K562 (cell line): ENCODE data around the gene VPS45. TPM values are rescaled to one million over a fixed set of nuclear protein-coding genes. Genes with fewer than 3 reads are reported as not detected.

Experiments
- ATAC-seq: fragments of 200-7000 bp; cut with Tn5 transposase; 3 replicates; pipeline ENCODE4 v1.9.1; 2020; ENCODE audit warnings: moderate library complexity
- BruUV-seq: library from RNA; stranded (reverse); fragments of 400-500 nt; replicated peaks from 2 replicates; lab custom pipeline; 2021; lab: Mats Ljungman, UMichigan
- CTCF ChIA-PET: fragments of 300-600 bp; formaldehyde crosslinking; extraction: SDS; loops from one replicate; lab custom pipeline; 2021; ENCODE audit warnings: low intra/inter-chr PET ratio; lab: Yijun Ruan, JAX
- POLR2A ChIA-PET: fragments of 300-600, 350-650 bp; sonication (Branson Sonifier 250); formaldehyde crosslinking; extraction: SDS; loops from one replicate; lab custom pipeline; 2021; ENCODE audit warnings: antibody characterized with exemption, inconsistent platforms; lab: Yijun Ruan, JAX
- DNase-seq, 4 experiments: peaks; one replicate each; pipeline versions ENCODE4 v3.0.0 to v3.0.0-alpha.2; 2011 to 2018; ENCODE audit warnings: low spot score in 3 of 4, mixed read lengths in 3 of 4; ENCODE audit errors: extremely low read depth in 1 of 4
- FAIRE-seq: peaks from 2 replicates; lab custom pipeline; 2011; peaks lifted over from hg19 to GRCh38; lab: Jason Lieb, UNC
- H2AFZ ChIP-seq: 2 replicates; pipeline ENCODE4 v1.6.0; 2011; ENCODE audit warnings: low read depth, low read length, control low read depth, inconsistent platforms
- H3K27ac ChIP-seq: fragments of 200-600 bp; 3 replicates; pipeline ENCODE4 v1.8.0; 2011; ENCODE audit warnings: low read depth, mild to moderate bottlenecking, control low read depth, inconsistent platforms, low read length, moderate library complexity, mixed read lengths; ENCODE audit errors: extremely low read depth
- H3K27me3 ChIP-seq, 2 experiments: fragments of 300-600 bp in 1 of 2; 2 replicates in 1 of 2; 3 replicates in 1 of 2; pipeline versions ENCODE4 v1.6.0 to v1.8.0; 2011; ENCODE audit warnings: inconsistent platforms in 2 of 2, low read length in 2 of 2, mild to moderate bottlenecking in 1 of 2, mixed read lengths in 1 of 2, moderate library complexity in 1 of 2; ENCODE audit not compliant: control insufficient read depth in 2 of 2, insufficient read depth in 2 of 2
- H3K36me3 ChIP-seq: fragments of 300-600 bp; 3 replicates; pipeline ENCODE4 v1.8.0; 2011; ENCODE audit warnings: mild to moderate bottlenecking, low read length, inconsistent platforms; ENCODE audit not compliant: control insufficient read depth, insufficient read depth
- H3K4me1 ChIP-seq, 2 experiments: fragments of 200-600 bp in 1 of 2; replicated peaks in 1 of 2; 2 replicates in 1 of 2; 3 replicates in 1 of 2; pipeline versions ENCODE4 v1.5.1 to v1.8.0; 2011; ENCODE audit warnings: inconsistent platforms in 2 of 2, low read length in 2 of 2, mild to moderate bottlenecking in 1 of 2, mixed read lengths in 1 of 2, moderate library complexity in 1 of 2; ENCODE audit not compliant: control insufficient read depth in 2 of 2, insufficient read depth in 2 of 2
- H3K4me2 ChIP-seq: 2 replicates; pipeline ENCODE4 v1.6.1; 2011; ENCODE audit warnings: low read length, control low read depth, inconsistent platforms, mixed read lengths; ENCODE audit not compliant: insufficient read depth
- H3K4me3 ChIP-seq: fragments of 200-600 bp; sonication (generic), shearing (Covaris generic); 2 replicates; pipeline ENCODE4 v1.5.1; 2016; ENCODE audit warnings: control low read depth, inconsistent platforms
- H3K79me2 ChIP-seq: fragments of 200-600 bp; 3 replicates; pipeline ENCODE4 v1.8.0; 2011; ENCODE audit warnings: low read length, inconsistent platforms; ENCODE audit not compliant: control insufficient read depth, insufficient read depth
- H3K9ac ChIP-seq, 2 experiments: 2 replicates each; pipeline versions ENCODE4 v1.6.0 to v1.6.1; 2011; ENCODE audit warnings: low read depth in 2 of 2, low read length in 2 of 2, control low read depth in 1 of 2, inconsistent platforms in 1 of 2, mild to moderate bottlenecking in 1 of 2, mixed read lengths in 1 of 2; ENCODE audit not compliant: insufficient read depth in 1 of 2
- H3K9me1 ChIP-seq: one replicate; pipeline ENCODE4 v1.6.0; 2011; ENCODE audit warnings: inconsistent platforms, mild to moderate bottlenecking, low read length, moderate library complexity; ENCODE audit not compliant: control insufficient read depth, insufficient read depth
- H3K9me3 ChIP-seq: replicated peaks from 2 replicates; pipeline ENCODE4 v1.5.1; 2011; ENCODE audit warnings: low read depth, low read length, inconsistent platforms; ENCODE audit not compliant: control insufficient read depth, insufficient read depth
- H4K20me1 ChIP-seq: replicated peaks from 2 replicates; pipeline ENCODE4 v1.6.1; 2011; ENCODE audit warnings: low read length, inconsistent platforms, mixed read lengths; ENCODE audit not compliant: control insufficient read depth, insufficient read depth
- ADNP ChIP-seq: fragments of 200-800 bp; sonication (Bioruptor generic); IDR thresholded peaks from 2 replicates; pipeline ENCODE4 v1.6.1; 2016; ENCODE audit warnings: missing genetic modification characterization, missing compliant biosample characterization
- ATF2 ChIP-seq: sonication (generic); formaldehyde crosslinking; IDR thresholded peaks from 2 replicates; pipeline ENCODE4 v1.8.1; 2022; ENCODE audit warnings: missing genetic modification reagents
- ATF3 ChIP-seq, 2 experiments: fragments of 450-650 bp in 1 of 2; sonication (generic) in 1 of 2; formaldehyde crosslinking in 1 of 2; IDR thresholded peaks in 1 of 2; conservative IDR thresholded peaks in 1 of 2; 2 replicates each; pipeline versions ENCODE4 v1.6.1 to v1.8.1; 2016 to 2023; ENCODE audit warnings: mild to moderate bottlenecking in 2 of 2, moderate library complexity in 2 of 2, inconsistent platforms in 1 of 2, missing genetic modification reagents in 1 of 2
- BHLHE40 ChIP-seq: IDR thresholded peaks from 2 replicates; pipeline ENCODE4 v1.6.1; 2011; ENCODE audit warnings: low read length, improper control_type of control experiment
- BMI1 ChIP-seq: fragments of 150-350 bp; IDR thresholded peaks from 2 replicates; pipeline ENCODE4 v1.6.1; 2014; ENCODE audit warnings: low read length
- DPF2 ChIP-seq: fragments of 450-650 bp; IDR thresholded peaks from 2 replicates; pipeline ENCODE4 v1.6.1; 2016
- FOSL1 ChIP-seq: fragments of 200-800 bp; sonication (Bioruptor generic); conservative IDR thresholded peaks from 2 replicates; pipeline ENCODE4 v1.6.1; 2016; ENCODE audit warnings: missing genetic modification characterization, missing compliant biosample characterization
- JUND ChIP-seq, 2 experiments: IDR thresholded peaks; 2 replicates in 1 of 2; 3 replicates in 1 of 2; pipeline ENCODE4 v1.6.1; 2011; ENCODE audit warnings: borderline replicate concordance in 2 of 2, low read depth in 2 of 2, low read length in 2 of 2, improper control_type of control experiment in 1 of 2, missing biosample characterization in 1 of 2, missing genetic modification characterization in 1 of 2, missing genetic modification reagents in 1 of 2
- KLF10 ChIP-seq: fragments of 250-450 bp; sonication (Bioruptor Pico); IDR thresholded peaks from 2 replicates; pipeline ENCODE4 v1.6.1; 2021; ENCODE audit warnings: matching md5 sums
- L3MBTL2 ChIP-seq: fragments of 450-650 bp; IDR thresholded peaks from 2 replicates; pipeline ENCODE4 v1.6.1; 2016; ENCODE audit warnings: mild to moderate bottlenecking, moderate library complexity
- MEF2A ChIP-seq: IDR thresholded peaks from 2 replicates; pipeline ENCODE4 v1.6.1; 2011; ENCODE audit warnings: low read depth, mild to moderate bottlenecking, low read length, moderate library complexity; ENCODE audit not compliant: control insufficient read depth
- RB1 ChIP-seq: fragments of 450-650 bp; IDR thresholded peaks from 2 replicates; pipeline ENCODE4 v1.6.1; 2017; ENCODE audit warnings: low read depth, mild to moderate bottlenecking
- SMARCA4 ChIP-seq: fragments of 450-650 bp; IDR thresholded peaks from 2 replicates; pipeline ENCODE4 v1.6.1; 2016
- SMARCC2 ChIP-seq: fragments of 450-650 bp; IDR thresholded peaks from 2 replicates; pipeline ENCODE4 v1.6.1; 2017; ENCODE audit warnings: antibody characterized with exemption, moderate library complexity, mild to moderate bottlenecking, low read depth
- SNRNP70 ChIP-seq: fragments of 200-400 bp; formaldehyde crosslinking; optimal IDR thresholded peaks from 2 replicates; pipeline ENCODE3; 2017; ENCODE audit warnings: low read depth, low read length
- SOX6 ChIP-seq: fragments of 450-650 bp; IDR thresholded peaks from 2 replicates; pipeline ENCODE4 v1.6.1; 2014; ENCODE audit warnings: mild to moderate bottlenecking
- SPI1 ChIP-seq: IDR thresholded peaks from 2 replicates; pipeline ENCODE4 v1.6.1; 2011; ENCODE audit warnings: low read depth, low read length, control low read depth, borderline replicate concordance
- THAP7 ChIP-seq: fragments of 250-450 bp; sonication (Bioruptor Pico); IDR thresholded peaks from 2 replicates; pipeline ENCODE4 v1.5.0; 2021
- ZNF217 ChIP-seq: sonication (generic); formaldehyde crosslinking; IDR thresholded peaks from 2 replicates; pipeline ENCODE4 v1.8.0; 2022; ENCODE audit warnings: mild to moderate bottlenecking, missing genetic modification reagents
- WGBS: fragments of 100-300 bp; shearing (Covaris generic); methylation state at CpG from one replicate; pipeline ENCODE4 v1.1.6; 2016; ENCODE audit warnings: low coverage, mixed read lengths; ENCODE audit not compliant: insufficient coverage; ENCODE audit errors: missing lambda C conversion rate; 5-methylcytosine and 5-hydroxymethylcytosine counted together
- in situ Hi-C: fragments of 300-500 bp; cut with MboI; formaldehyde crosslinking; loops from 4 replicates; pipeline ENCODE4 v1.15.0; 2018; ENCODE audit warnings: inconsistent platforms, mixed read lengths
- intact Hi-C: fragments of 100-400 bp; cut with micrococcal nuclease; formaldehyde crosslinking; loops from 2 replicates; pipeline ENCODE4 v1.14.2; 2022
- polyA plus RNA-seq, 8 experiments: library from polyadenylated mRNA; depleted of rRNA in 4 of 8; stranded (reverse) in 5 of 8; unstranded in 3 of 8; fragments of >200 nt; fragmentation: Nextera tagmentation in 2 of 8; fragmentation: Illumina TruSeq in 1 of 8; extraction: Ambion mirVana in 2 of 8; extraction: Trizol in 1 of 8; gene quantifications; 2 replicates each; pipeline versions ENCODE4 v1.2.1 to v1.2.3, GENCODE V29; 2011 to 2014; ENCODE audit warnings: inconsistent platforms in 1 of 8, missing spikeins in 1 of 8
- total RNA-seq, 7 experiments: library from RNA; depleted of rRNA in 6 of 7; stranded (reverse); fragments of >200 nt in 6 of 7; fragmentation: Illumina TruSeq in 2 of 7; extraction: Trizol in 2 of 7; gene quantifications; 2 replicates each; pipeline versions ENCODE4 v1.2.1 to v1.2.3, GENCODE V29; 2011 to 2021; ENCODE audit warnings: low replicate concordance in 1 of 7

Gene VPS45
- total and polyA plus RNA-seq, 9 of the 15 experiments (the other 6 are each of a cell fraction or from before 2014, with no cell fraction given): 17.9 to 48.2 (median 34.4) TPM

- no peaks in the 10 kb centered on the region for H3K9me3 ChIP-seq
- in situ Hi-C loops (no loop called here), intact Hi-C loops (loop anchor here (5.0 kb wide), 1 partner anchor 122 kb away; no protein-coding TSS in a partner anchor)
- peaks cover 13% of the 10 kb centered on the region; the same call in 2 of the 3 replicates for H3K36me3 ChIP-seq
- H3K9ac ChIP-seq: peak overlapping the region in 1 of 2 experiments; percentile 72; a peak in 1 of 4 replicates
- ATAC-seq (no peak), DNase-seq (peak in 1 of 4 experiments; percentile 26), FAIRE-seq (no peak)
- 55% methylated on average over 5 of the region's 5 CpGs for WGBS
- CTCF ChIA-PET: interaction anchor here (0.6 kb wide), 1 partner anchor 14 kb away, joined by 3 read pairs; no protein-coding TSS in a partner anchor
- H3K9me1 ChIP-seq: no peaks in the 10 kb centered on the region
- no peak overlapping the region for H2AFZ ChIP-seq
- no peak overlapping the region for H3K27ac ChIP-seq
- no TSS peak for BruUV-seq
- H3K4me1 ChIP-seq: peaks cover 9 to 18% of the 10 kb centered on the region in 2 experiments; a peak in 3 of 5 replicates
- no peaks in the 10 kb centered on the region for H4K20me1 ChIP-seq
- H3K27me3 ChIP-seq: no peaks in the 10 kb centered on the region
- H3K79me2 ChIP-seq: peaks cover 33% of the 10 kb centered on the region
- peak overlapping the region; percentile 1; the same call in 1 of the 2 replicates for H3K4me2 ChIP-seq
- H3K4me3 ChIP-seq: no peak overlapping the region
- POLR2A ChIA-PET: interaction anchor here (0.7 to 1.9 kb wide), 6 partner anchors 9 to 178 kb away, joined by 3 to 7 read pairs (median 4); a partner anchor contains a TSS
- TF ChIP-seq MEF2A (peak; percentile 90), ATF3 (IDR thresholded peaks at IDR 0.05) (peak; percentile 73; the same call in 1 of the 2 replicates), ATF3 (CRISPR knock-in tag; conservative IDR thresholded peaks at IDR 0.05) (no peak), THAP7 (CRISPR knock-in tag) (no peak), BMI1 (no peak), SNRNP70 (no peak), ZNF217 (CRISPR knock-in tag) (no peak), SOX6 (0 out of 2 replicates have a peak, but pooled peaks have one; percentile 27), SPI1 (peak; percentile 83), KLF10 (CRISPR knock-in tag) (no peak), L3MBTL2 (peak; percentile 85), ATF2 (CRISPR knock-in tag) (no peak), ADNP (tag) (peak; percentile 65), DPF2 (peak; percentile 47), RB1 (no peak), JUND (IDR thresholded peaks at IDR 0.05; ENCODE audit: borderline replicate concordance, low read depth, low read length) (peak; percentile 83), JUND (tag; IDR thresholded peaks at IDR 0.05; ENCODE audit: borderline replicate concordance, low read depth, low read length) (peak; percentile 29; the same call in 2 of the 3 replicates), SMARCA4 (peak; percentile 51; the same call in 1 of the 2 replicates), SMARCC2 (0 out of 2 replicates have a peak, but pooled peaks have one; percentile 14), BHLHE40 (peak; percentile 63; the same call in 1 of the 2 replicates), FOSL1 (tag) (peak; percentile 89)
Observed at GRCh38 chr1:150065184-150065871, 2.2 kb upstream of the VPS45 start.
